ENCODE data around the gene SNX9. TPM values are rescaled to one million over a fixed set of nuclear protein-coding genes. Genes with fewer than 3 reads are reported as not detected.

The SNX9 gene
- total and polyA plus RNA-seq, 7 donors, result 18.4 to 30.7 (median 26.5) TPM

GRCh38 chr6:157909282-157909664 is 86.2 kb downstream of the SNX9 start:
- H3K27ac ChIP-seq, result no peak overlapping the region
- ATAC-seq, result no peak
- peaks cover 5 to 83% of the 10 kb centered on the region in 2 donors for H3K36me3 ChIP-seq (ENCODE audit: insufficient read depth in 1 of 2, low read depth in 1 of 2)
- intact Hi-C loops (cut with DNase I), result no loop called here
- no peak for DNase-seq
- H3K4me3 ChIP-seq, result no peak overlapping the region
- H3K27me3 ChIP-seq (ENCODE audit: insufficient read depth in 3 of 3, low read length in 2 of 3), result no peaks in the 10 kb centered on the region
- TF ChIP-seq CTCF (IDR thresholded peaks at IDR 0.05), result no peak
- peaks cover 6% of the 10 kb centered on the region for H3K4me1 ChIP-seq
- H3K9me3 ChIP-seq, result no peaks in the 10 kb centered on the region
- WGBS, 3 donors, result 95 to 98% (median 97%) methylated on average over 3 of the region's 3 CpGs

GRCh38 chr6:157911278-157911677 is 88.2 kb downstream of the SNX9 start:
- peaks cover 5 to 91% of the 10 kb centered on the region in 2 donors for H3K36me3 ChIP-seq (ENCODE audit: insufficient read depth in 1 of 2, low read depth in 1 of 2)
- H3K4me3 ChIP-seq, result no peak overlapping the region
- no peaks in the 10 kb centered on the region for H3K9me3 ChIP-seq
- DNase-seq, result no peak
- H3K27ac ChIP-seq, result no peak overlapping the region
- intact Hi-C loops (cut with DNase I), result no loop called here
- 54 to 67% (median 55%) methylated on average over 9 of the region's 9 CpGs for WGBS, 3 donors
- TF ChIP-seq CTCF (IDR thresholded peaks at IDR 0.05), result no peak
- H3K4me1 ChIP-seq, result peaks cover 2% of the 10 kb centered on the region
- no peaks in the 10 kb centered on the region for H3K27me3 ChIP-seq (ENCODE audit: insufficient read depth in 3 of 3, low read length in 2 of 3)
- no peak for ATAC-seq

- no peak for TF ChIP-seq CTCF (IDR thresholded peaks at IDR 0.05)
- ATAC-seq, result no peak
- DNase-seq, result no peak
- H3K36me3 ChIP-seq (ENCODE audit: insufficient read depth in 1 of 2, low read depth in 1 of 2), result peaks cover 5 to 91% of the 10 kb centered on the region in 2 donors
- H3K4me1 ChIP-seq, result no peaks in the 10 kb centered on the region
- 65 to 79% (median 73%) methylated on average over 5 of the region's 5 CpGs for WGBS, 3 donors
- no peak overlapping the region for H3K27ac ChIP-seq
- H3K27me3 ChIP-seq (ENCODE audit: insufficient read depth in 3 of 3, low read length in 2 of 3), result no peaks in the 10 kb centered on the region
- no peak overlapping the region for H3K4me3 ChIP-seq
- no peaks in the 10 kb centered on the region for H3K9me3 ChIP-seq
- intact Hi-C loops (cut with DNase I), result no loop called here
These were observed 88.7 kb downstream of the SNX9 start for GRCh38 chr6:157911786-157912185.

- H3K27ac ChIP-seq, result no peak overlapping the region
- intact Hi-C loops (cut with DNase I), result no loop called here
- H3K9me3 ChIP-seq, result no peaks in the 10 kb centered on the region
- WGBS, 3 donors, result 37 to 52% (median 41%) methylated on average over 6 of the region's 6 CpGs
- H3K36me3 ChIP-seq (ENCODE audit: insufficient read depth in 1 of 2, low read depth in 1 of 2), result peaks cover 5 to 92% of the 10 kb centered on the region in 2 donors
- no peaks in the 10 kb centered on the region for H3K4me1 ChIP-seq
- DNase-seq (no peak), ATAC-seq (no peak)
- H3K4me3 ChIP-seq, result no peak overlapping the region
- no peaks in the 10 kb centered on the region for H3K27me3 ChIP-seq (ENCODE audit: insufficient read depth in 3 of 3, low read length in 2 of 3)
- no peak for TF ChIP-seq CTCF (IDR thresholded peaks at IDR 0.05)
These were observed 89.3 kb downstream of the SNX9 start for GRCh38 chr6:157912326-157912725.

GRCh38 chr6:157921685-157922367 is 98.8 kb downstream of the SNX9 start:
- no peak for TF ChIP-seq CTCF (IDR thresholded peaks at IDR 0.05)
- Histone ChIP-seq H3K27me3 (ENCODE audit: insufficient read depth in 3 of 3, low read length in 2 of 3) (no peaks in the 10 kb centered on the region), H3K36me3 (ENCODE audit: insufficient read depth in 1 of 2, low read depth in 1 of 2) (peaks cover 4 to 88% of the 10 kb centered on the region in 2 donors), H3K9me3 (no peaks in the 10 kb centered on the region), H3K27ac (no peak overlapping the region), H3K4me3 (no peak overlapping the region), H3K4me1 (no peaks in the 10 kb centered on the region)
- DNase-seq, result peak in 1 of 2 donors; percentile 31
- intact Hi-C loops (cut with DNase I), result no loop called here
- WGBS, 3 donors, result 62 to 65% (median 65%) methylated on average over 4 of the region's 4 CpGs
- no peak for ATAC-seq

All from psoas muscle (tissue), 8 donors.